Globus pallidus (tissue), 1 donor: Measurements from ENCODE around the gene RFPL2.

Source experiments
- DNase-seq: peaks from one replicate; pipeline ENCODE4 v3.0.0-alpha.2; 2015; ENCODE audit warnings: low spot score

RFPL2 gene

GRCh38 chr22:32204856-32205722 is at the start of gene RFPL2:
TSS of gene RFPL2 (minus strand) at chr22:32205073. CDS start at chr22:32202451, 2,622 bp downstream.
- peak; percentile 32 for DNase-seq

- DNase-seq = no peak
These were observed 44.4 kb upstream of the RFPL2 start for GRCh38 chr22:32249231-32249630.

- DNase-seq = no peak
These were observed 43.4 kb upstream of the RFPL2 start for GRCh38 chr22:32248276-32248675.

- DNase-seq = no peak
These were observed 41.3 kb upstream of the RFPL2 start for GRCh38 chr22:32246166-32246565.

GRCh38 chr22:32245042-32245441 is 40.2 kb upstream of the RFPL2 start:
- no peak for DNase-seq

- DNase-seq = no peak
These were observed 39.7 kb upstream of the RFPL2 start for GRCh38 chr22:32244547-32244946.

GRCh38 chr22:32240461-32240860 is 35.6 kb upstream of the RFPL2 start:
- no peak for DNase-seq

GRCh38 chr22:32237906-32238305 is 33.0 kb upstream of the RFPL2 start:
- no peak for DNase-seq

GRCh38 chr22:32236970-32237369 is 32.1 kb upstream of the RFPL2 start:
- DNase-seq = no peak

GRCh38 chr22:32233091-32233490 is 28.2 kb upstream of the RFPL2 start:
- DNase-seq = peak; percentile 20

- no peak for DNase-seq
These were observed 27.4 kb upstream of the RFPL2 start for GRCh38 chr22:32232191-32232830.

- DNase-seq = no peak
These were observed 21.6 kb upstream of the RFPL2 start for GRCh38 chr22:32226326-32227104.

GRCh38 chr22:32222991-32223390 is 18.1 kb upstream of the RFPL2 start:
- no peak for DNase-seq

- no peak for DNase-seq
These were observed 14.2 kb upstream of the RFPL2 start for GRCh38 chr22:32219026-32219425.

- DNase-seq = no peak
These were observed 13.6 kb upstream of the RFPL2 start for GRCh38 chr22:32218470-32218869.

GRCh38 chr22:32217465-32217864 is 12.6 kb upstream of the RFPL2 start:
- no peak for DNase-seq

- DNase-seq = no peak
These were observed 12.0 kb upstream of the RFPL2 start for GRCh38 chr22:32216911-32217310.

- no peak for DNase-seq
These were observed 6.1 kb upstream of the RFPL2 start for GRCh38 chr22:32211011-32211410.

- DNase-seq = no peak
These were observed 3.8 kb upstream of the RFPL2 start for GRCh38 chr22:32208681-32209080.

- DNase-seq = no peak
These were observed 3.2 kb upstream of the RFPL2 start for GRCh38 chr22:32207971-32208480.

GRCh38 chr22:32206774-32207758 is 2.2 kb upstream of the RFPL2 start:
- no peak for DNase-seq
